Transverse colon (tissue), 4 donors: ENCODE measurements around the gene MTX2. TPM values are rescaled to one million over a fixed set of nuclear protein-coding genes. Genes with fewer than 3 reads are reported as not detected.

ENCODE experiments used
- DNase-seq: peaks from one replicate; pipeline ENCODE4 v3.0.0-alpha.2; 2019
- H3K27ac ChIP-seq, 4 donors: fragments of 200-600 bp; sonication (generic); 2 replicates each; pipeline ENCODE4 v1.5.1; 2016 to 2018; ENCODE audit warnings: inconsistent platforms in 4 of 4
- H3K27me3 ChIP-seq: fragments of 200-600 bp; sonication (generic); 2 replicates; pipeline ENCODE4 v1.5.1; 2017; ENCODE audit warnings: inconsistent platforms
- H3K36me3 ChIP-seq, 4 donors: fragments of 200-600 bp; sonication (generic); 2 replicates each; pipeline ENCODE4 v1.5.1; 2017 to 2019; ENCODE audit warnings: inconsistent platforms in 4 of 4
- H3K4me1 ChIP-seq, 4 donors: fragments of 200-600 bp; sonication (generic); 2 replicates each; pipeline ENCODE4 v1.5.1; 2017 to 2020; ENCODE audit warnings: inconsistent platforms in 4 of 4
- H3K4me3 ChIP-seq, 4 donors: fragments of 200-600 bp; sonication (generic); 1 replicate in 1 of 4; 2 replicates in 3 of 4; pipeline versions ENCODE4 v1.5.1 to v1.6.1; 2017 to 2019; ENCODE audit warnings: inconsistent platforms in 4 of 4
- H3K9me3 ChIP-seq, 2 donors: fragments of 200-600 bp; sonication (generic); 2 replicates each; pipeline ENCODE4 v1.5.1; 2017 to 2019; ENCODE audit warnings: inconsistent platforms in 2 of 2
- EP300 ChIP-seq: sonication (generic); formaldehyde crosslinking; IDR thresholded peaks from one replicate; pipeline ENCODE4 v1.6.1; 2017; ENCODE audit warnings: antibody characterized with exemption, low read depth
- POLR2A ChIP-seq: fragments of 450-650 bp; IDR thresholded peaks from one replicate; pipeline ENCODE4 v1.6.1; 2016; ENCODE audit warnings: antibody characterized with exemption, mild to moderate bottlenecking, moderate library complexity
- POLR2AphosphoS5 ChIP-seq, 3 donors: sonication (generic); formaldehyde crosslinking; IDR thresholded peaks; one replicate each; pipeline ENCODE4 v1.6.1; 2016; ENCODE audit warnings: antibody characterized with exemption in 3 of 3
- WGBS, 2 donors: methylation state at CpG; one replicate each; pipeline ENCODE4 v1.1.5; 2018; ENCODE audit warnings: low coverage in 1 of 2; 5-methylcytosine and 5-hydroxymethylcytosine counted together
- in situ Hi-C, 4 donors: fragments of 200-750 bp; cut with MboI; loops; one replicate each; pipeline versions ENCODE4 v1.15.0 to v1.15.1; 2017; ENCODE audit warnings: low sequenced_read_pairs in 3 of 4, low pct_ligation_motif_present in 1 of 4, low pct_unique_long_range_greater_than_20kb in 1 of 4
- intact Hi-C: fragments of 100-400 bp; cut with DNase I; formaldehyde crosslinking; loops from one replicate; pipeline ENCODE4 v1.15.1; 2023; ENCODE audit warnings: low total_unique reads
- total RNA-seq, 4 donors: library from RNA; depleted of rRNA; stranded (reverse); fragments of >200 nt; gene quantifications; one replicate each; pipeline ENCODE4 v1.1.0, GENCODE V29; 2016
- TF ChIP-seq, protein P1 (sequence below), 5 experiments: fragments of 200-600 bp in 3 of 5; fragments of 450-650 bp in 2 of 5; sonication (generic) in 3 of 5; IDR thresholded peaks; 1 replicate in 2 of 5; 2 replicates in 3 of 5; pipeline ENCODE4 v1.5.1; 2016 to 2017; ENCODE audit warnings: antibody characterized with exemption in 5 of 5, inconsistent platforms in 3 of 5, mild to moderate bottlenecking in 2 of 5, moderate library complexity in 1 of 5

The MTX2 gene
- total RNA-seq, 4 donors from 2014 or later: 3.8 to 43.6 (median 28.6) TPM

DNA sequence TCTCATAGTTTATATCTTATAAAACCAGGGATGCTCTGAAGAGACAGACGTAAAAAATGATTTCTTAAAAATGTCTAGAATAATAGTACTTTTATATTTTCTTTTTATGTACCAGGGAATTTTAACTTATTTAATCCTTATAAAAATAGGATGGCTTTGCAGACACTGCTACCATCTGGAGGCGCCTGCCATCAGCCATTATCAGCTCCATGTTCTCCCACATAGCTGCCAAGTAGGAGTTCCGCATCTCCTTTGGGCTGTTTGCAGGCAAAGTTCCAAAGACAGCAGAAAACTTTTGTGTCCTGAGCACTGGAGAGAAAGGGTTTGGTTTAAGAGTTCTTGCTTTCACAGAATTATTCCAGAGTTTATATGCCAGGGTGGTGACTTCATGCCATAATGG is 69.2 kb downstream of the MTX2 start:
- H3K4me3 ChIP-seq: no peak overlapping the region
- intact Hi-C loops: no loop called here
- peaks cover 0 to 9% (median 3%) of the 10 kb centered on the region in 4 donors for H3K36me3 ChIP-seq
- H3K27me3 ChIP-seq: no peaks in the 10 kb centered on the region
- in situ Hi-C loops: no loop called here
- TF ChIP-seq, protein P1, sequence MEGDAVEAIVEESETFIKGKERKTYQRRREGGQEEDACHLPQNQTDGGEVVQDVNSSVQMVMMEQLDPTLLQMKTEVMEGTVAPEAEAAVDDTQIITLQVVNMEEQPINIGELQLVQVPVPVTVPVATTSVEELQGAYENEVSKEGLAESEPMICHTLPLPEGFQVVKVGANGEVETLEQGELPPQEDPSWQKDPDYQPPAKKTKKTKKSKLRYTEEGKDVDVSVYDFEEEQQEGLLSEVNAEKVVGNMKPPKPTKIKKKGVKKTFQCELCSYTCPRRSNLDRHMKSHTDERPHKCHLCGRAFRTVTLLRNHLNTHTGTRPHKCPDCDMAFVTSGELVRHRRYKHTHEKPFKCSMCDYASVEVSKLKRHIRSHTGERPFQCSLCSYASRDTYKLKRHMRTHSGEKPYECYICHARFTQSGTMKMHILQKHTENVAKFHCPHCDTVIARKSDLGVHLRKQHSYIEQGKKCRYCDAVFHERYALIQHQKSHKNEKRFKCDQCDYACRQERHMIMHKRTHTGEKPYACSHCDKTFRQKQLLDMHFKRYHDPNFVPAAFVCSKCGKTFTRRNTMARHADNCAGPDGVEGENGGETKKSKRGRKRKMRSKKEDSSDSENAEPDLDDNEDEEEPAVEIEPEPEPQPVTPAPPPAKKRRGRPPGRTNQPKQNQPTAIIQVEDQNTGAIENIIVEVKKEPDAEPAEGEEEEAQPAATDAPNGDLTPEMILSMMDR (IDR thresholded peaks at IDR 0.05): no peak
- TF ChIP-seq POLR2A (no peak), POLR2AphosphoS5 (IDR thresholded peaks at IDR 0.05) (no peak)
- no peak for DNase-seq
- WGBS, 2 donors: 92 to 96% methylated on average over 3 of the region's 3 CpGs
- H3K27ac ChIP-seq: no peak overlapping the region
- H3K9me3 ChIP-seq: no peaks in the 10 kb centered on the region
- H3K4me1 ChIP-seq: no peaks in the 10 kb centered on the region

DNA sequence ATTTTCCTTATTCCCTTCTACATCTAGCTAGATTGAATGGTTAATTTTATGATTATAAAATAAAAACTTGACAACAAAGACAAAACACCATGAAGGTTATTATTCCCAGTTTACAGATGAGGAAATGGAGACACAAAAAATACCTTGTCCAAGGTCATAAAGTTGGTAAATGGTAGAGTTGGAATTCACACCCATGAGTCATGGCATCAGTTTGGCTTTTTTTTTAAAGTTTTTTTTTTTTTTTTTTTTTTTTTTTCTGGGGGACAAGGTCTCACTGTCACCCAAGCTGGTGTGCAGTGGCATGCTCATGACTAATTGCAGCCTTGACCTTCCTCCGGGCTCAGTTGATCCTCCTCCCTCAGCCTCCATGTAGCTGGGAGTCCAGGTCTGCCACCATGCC is 70.0 kb downstream of the MTX2 start:
- WGBS, 2 donors: 78% methylated on average over 1 of the region's 1 CpG; no CpG with 5 or more reads in 1 of the 2 donors
- TF ChIP-seq POLR2AphosphoS5 (IDR thresholded peaks at IDR 0.05) (no peak), EP300 (no peak), POLR2A (no peak)
- TF ChIP-seq, protein P1 (IDR thresholded peaks at IDR 0.05): no peak
- Histone ChIP-seq H3K4me3 (no peak overlapping the region), H3K9me3 (no peaks in the 10 kb centered on the region), H3K27me3 (no peaks in the 10 kb centered on the region), H3K36me3 (peaks cover 0 to 9% (median 3%) of the 10 kb centered on the region in 4 donors), H3K27ac (no peak overlapping the region), H3K4me1 (no peaks in the 10 kb centered on the region)
- no peak for DNase-seq
- in situ Hi-C loops (no loop called here), intact Hi-C loops (no loop called here)

DNA sequence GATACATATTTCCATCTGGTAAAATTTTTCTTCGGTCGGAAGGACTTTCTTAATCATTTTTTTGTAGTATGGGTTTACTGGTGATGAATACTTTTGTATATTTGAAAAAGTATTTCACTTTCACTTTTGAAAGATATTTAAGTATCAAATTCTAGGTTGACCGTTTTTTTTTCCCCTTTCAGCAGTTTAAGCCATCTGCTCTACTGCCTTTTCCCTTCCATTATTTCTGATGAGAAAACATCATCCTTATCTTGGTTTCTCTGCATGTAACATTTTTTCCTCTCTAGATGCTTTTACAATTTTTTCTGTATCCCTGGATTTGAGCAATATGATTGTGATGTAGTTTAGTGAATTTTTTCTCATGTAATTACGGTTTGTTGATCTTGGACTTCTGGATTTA is 87.0 kb downstream of the MTX2 start:
- no peak for DNase-seq
- intact Hi-C loops: no loop called here
- Histone ChIP-seq H3K27ac (no peak overlapping the region), H3K9me3 (no peaks in the 10 kb centered on the region), H3K4me3 (no peak overlapping the region), H3K36me3 (no peaks in the 10 kb centered on the region), H3K4me1 (no peaks in the 10 kb centered on the region), H3K27me3 (no peaks in the 10 kb centered on the region)
- in situ Hi-C loops: no loop called here
- TF ChIP-seq POLR2AphosphoS5 (IDR thresholded peaks at IDR 0.05): no peak
- TF ChIP-seq EP300: no peak
- TF ChIP-seq, protein P1 (IDR thresholded peaks at IDR 0.05): no peak
- TF ChIP-seq POLR2A: no peak
- 69 to 70% methylated on average over 4 of the region's 4 CpGs for WGBS, 2 donors

DNA sequence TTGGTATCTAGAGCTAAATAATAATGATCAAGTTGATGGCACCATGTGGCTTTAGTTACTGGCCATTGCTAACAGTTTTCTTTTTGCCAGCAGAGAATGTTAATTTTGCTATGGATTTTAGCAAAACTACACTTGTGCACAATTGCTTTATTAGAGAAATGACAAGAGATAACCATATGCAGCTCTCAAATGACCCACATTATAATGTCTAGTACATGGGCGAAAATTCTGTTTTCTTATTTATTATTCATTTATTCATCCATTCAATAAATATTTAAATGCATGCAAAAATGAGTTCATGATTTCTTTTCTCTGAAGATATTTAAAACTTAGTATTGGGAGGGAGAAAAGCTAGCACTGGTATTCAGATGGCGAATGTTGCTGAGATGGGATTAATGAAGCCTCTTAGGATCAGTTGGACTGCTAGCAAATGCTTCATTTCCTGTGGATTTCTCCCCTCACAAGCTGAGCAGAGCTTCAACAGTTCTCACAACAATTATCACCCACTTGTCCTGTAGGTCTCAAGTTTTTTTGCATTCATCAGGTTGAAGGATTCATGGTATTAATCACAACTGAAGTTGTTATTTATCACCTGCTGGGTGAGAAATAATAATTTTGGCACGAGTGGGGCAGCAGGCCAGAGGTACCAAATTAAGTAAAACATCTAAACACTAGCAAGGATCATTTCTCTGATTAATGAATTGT is 95.2 kb downstream of the MTX2 start:
- Histone ChIP-seq H3K27ac (no peak overlapping the region), H3K27me3 (no peaks in the 10 kb centered on the region), H3K9me3 (no peaks in the 10 kb centered on the region), H3K4me1 (peaks cover 0 to 4% (median 0%) of the 10 kb centered on the region in 4 donors), H3K4me3 (no peak overlapping the region), H3K36me3 (no peaks in the 10 kb centered on the region)
- WGBS, 2 donors: 78 to 81% methylated on average over 3 of the region's 3 CpGs
- DNase-seq: no peak
- in situ Hi-C loops (no loop called here), intact Hi-C loops (no loop called here)
- TF ChIP-seq POLR2A: no peak
- TF ChIP-seq, protein P1 (IDR thresholded peaks at IDR 0.05): no peak
- TF ChIP-seq EP300: no peak
- no peak for TF ChIP-seq POLR2AphosphoS5 (IDR thresholded peaks at IDR 0.05)
